Colonic mucosa (tissue), 4 donors: ENCODE data around the gene DPM2. TPM values are rescaled to one million over a fixed set of nuclear protein-coding genes. Genes with fewer than 3 reads are reported as not detected.
A peak's percentile ranks its signal among the peaks of the same experiment; 100 is the strongest.

Source experiments
- DNase-seq: peaks from one replicate; pipeline ENCODE4 v3.0.0-alpha.2; 2020
- H3K27ac ChIP-seq: fragments of 200-600 bp; one replicate; pipeline ENCODE4 v1.8.0; 2021
- H3K27me3 ChIP-seq: fragments of 200-600 bp; one replicate; pipeline ENCODE4 v1.8.0; 2021
- H3K36me3 ChIP-seq: fragments of 200-600 bp; one replicate; pipeline ENCODE4 v1.8.0; 2021
- H3K4me1 ChIP-seq: fragments of 200-600 bp; one replicate; pipeline ENCODE4 v1.8.0; 2021; ENCODE audit warnings: mild to moderate bottlenecking
- H3K4me3 ChIP-seq: fragments of 200-600 bp; one replicate; pipeline ENCODE4 v1.8.0; 2021
- H3K9ac ChIP-seq, 2 donors: one replicate each; pipeline ENCODE4 v1.7.0; 2013; ENCODE audit warnings: control low read depth in 2 of 2, low read depth in 2 of 2, low read length in 2 of 2
- H3K9me3 ChIP-seq: fragments of 200-600 bp; one replicate; pipeline ENCODE4 v1.8.0; 2021
- intact Hi-C: fragments of 100-400 bp; cut with DNase I; formaldehyde crosslinking; loops from one replicate; pipeline ENCODE4 v1.14.1; 2022
- total RNA-seq, 2 donors: library from RNA; stranded (reverse); fragmentation: NEBNext Ultra II Directional in 1 of 2; extraction: Animal tissue kit (Norgen Biotek cat#: 25700) in 1 of 2; gene quantifications; one replicate each; pipeline ENCODE4 v1.2.1, GENCODE V29; 2021
- TF ChIP-seq, protein P1 (sequence below): fragments of 200-600 bp; IDR thresholded peaks from one replicate; pipeline ENCODE4 v1.8.0; 2022; ENCODE audit warnings: antibody characterized with exemption, mild to moderate bottlenecking
- donor health status: healthy.
- donor health status: DM: no; HTN: no; CAD: no.
- donor health status: DM: no; HTN: no; CAD: no.

DPM2 gene
- total RNA-seq, 2 donors from 2014 or later, result 25.7 to 38.9 TPM

DNA sequence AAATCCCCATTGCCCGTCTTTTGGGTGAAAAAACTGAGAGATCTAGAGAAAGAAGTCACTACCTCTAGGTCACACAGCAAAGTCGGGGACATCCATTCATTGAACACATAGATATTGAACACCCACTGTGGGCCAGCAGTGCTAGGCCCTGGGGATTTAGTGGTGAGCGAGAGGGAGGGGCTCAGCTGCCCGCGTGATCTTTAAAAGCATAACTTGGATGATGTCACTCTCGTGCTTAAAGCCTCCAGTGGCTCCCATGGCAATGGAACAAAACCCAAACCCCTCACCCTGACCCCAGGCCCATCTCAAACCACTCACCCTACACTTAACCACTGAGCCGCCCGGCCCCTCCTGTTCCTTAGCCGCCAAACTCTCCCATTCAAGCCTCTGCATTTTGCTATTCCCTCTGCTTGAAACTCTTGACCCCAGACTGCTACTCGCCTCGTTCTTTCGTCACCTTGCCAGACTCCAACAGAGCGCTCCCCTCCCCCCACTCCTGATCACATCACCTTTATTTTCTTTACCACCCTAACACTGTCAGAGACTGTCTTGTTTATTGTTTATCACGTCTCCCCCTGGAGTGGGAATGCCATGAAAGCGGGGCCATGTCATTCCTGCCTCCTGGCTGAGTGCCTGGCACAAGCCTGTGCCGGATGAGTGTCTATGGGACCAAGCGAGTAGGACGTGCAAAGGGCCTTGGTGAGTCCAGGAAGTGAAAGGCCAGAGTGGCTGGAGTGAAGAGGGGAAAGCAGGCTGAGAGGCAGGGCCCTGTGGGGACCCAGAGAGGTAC is 6.4 kb downstream of the DPM2 start:
- Histone ChIP-seq H3K4me1 (peaks cover 24% of the 10 kb centered on the region), H3K27me3 (peaks cover 10% of the 10 kb centered on the region), H3K27ac (no peak overlapping the region), H3K9me3 (no peaks in the 10 kb centered on the region), H3K9ac (no peak overlapping the region), H3K36me3 (no peaks in the 10 kb centered on the region), H3K4me3 (peak overlapping the region; percentile 46)
- TF ChIP-seq, protein P1, sequence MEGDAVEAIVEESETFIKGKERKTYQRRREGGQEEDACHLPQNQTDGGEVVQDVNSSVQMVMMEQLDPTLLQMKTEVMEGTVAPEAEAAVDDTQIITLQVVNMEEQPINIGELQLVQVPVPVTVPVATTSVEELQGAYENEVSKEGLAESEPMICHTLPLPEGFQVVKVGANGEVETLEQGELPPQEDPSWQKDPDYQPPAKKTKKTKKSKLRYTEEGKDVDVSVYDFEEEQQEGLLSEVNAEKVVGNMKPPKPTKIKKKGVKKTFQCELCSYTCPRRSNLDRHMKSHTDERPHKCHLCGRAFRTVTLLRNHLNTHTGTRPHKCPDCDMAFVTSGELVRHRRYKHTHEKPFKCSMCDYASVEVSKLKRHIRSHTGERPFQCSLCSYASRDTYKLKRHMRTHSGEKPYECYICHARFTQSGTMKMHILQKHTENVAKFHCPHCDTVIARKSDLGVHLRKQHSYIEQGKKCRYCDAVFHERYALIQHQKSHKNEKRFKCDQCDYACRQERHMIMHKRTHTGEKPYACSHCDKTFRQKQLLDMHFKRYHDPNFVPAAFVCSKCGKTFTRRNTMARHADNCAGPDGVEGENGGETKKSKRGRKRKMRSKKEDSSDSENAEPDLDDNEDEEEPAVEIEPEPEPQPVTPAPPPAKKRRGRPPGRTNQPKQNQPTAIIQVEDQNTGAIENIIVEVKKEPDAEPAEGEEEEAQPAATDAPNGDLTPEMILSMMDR, result no peak
- intact Hi-C loops, result no loop called here
- DNase-seq, result no peak

DNA sequence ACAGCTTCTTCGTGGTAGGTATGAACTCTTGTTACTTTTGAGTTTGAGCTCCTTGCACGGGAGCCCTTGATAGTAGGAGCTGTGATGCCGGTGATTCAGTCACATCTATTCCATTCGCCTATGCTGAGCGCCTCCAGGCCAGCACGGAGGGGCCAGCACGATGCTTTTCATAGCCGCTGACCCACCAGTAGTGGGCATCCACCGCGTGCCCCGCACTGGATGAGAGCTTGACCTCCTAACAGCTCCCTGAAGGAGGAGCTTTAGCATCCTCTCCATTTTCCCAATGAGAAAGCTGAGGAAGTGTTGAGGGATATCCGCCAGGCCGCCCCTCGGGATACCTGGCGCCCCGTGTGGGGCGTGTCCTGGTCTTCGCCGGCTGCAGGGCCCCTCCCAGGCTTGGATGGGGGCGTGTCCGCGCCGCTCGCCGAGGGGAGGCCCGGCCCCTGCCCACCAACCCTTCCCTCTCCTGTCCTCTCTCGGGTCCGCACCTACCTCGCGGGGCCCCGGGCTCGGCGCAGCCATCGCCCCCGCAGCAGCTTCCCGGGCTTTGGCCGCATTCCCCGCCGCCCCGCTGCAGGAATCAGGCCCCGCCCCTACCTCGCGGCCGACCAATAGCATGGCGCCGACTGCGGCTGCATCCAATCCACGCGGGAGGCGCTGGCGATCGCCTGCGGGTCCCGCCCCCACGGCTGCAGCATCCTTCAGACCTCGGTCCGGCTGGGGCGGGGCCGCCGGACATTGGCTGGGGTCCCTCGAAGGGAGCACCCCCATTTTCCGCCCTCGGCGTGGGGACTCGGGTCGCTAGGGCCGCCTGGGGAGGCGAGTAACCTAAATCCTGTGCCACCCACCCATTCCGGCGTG is 7.2 kb downstream of the DPM2 start, which contains the start of gene PIP5KL1:
Gene PIP5KL1, minus strand, starts transcription at position 547 of the 861 bp plus-strand sequence. Its CDS starts 25 bp downstream, at position 522.
- DNase-seq, result peak; percentile 81
- H3K9ac ChIP-seq, result no peak within 1 kb of the TSS
- peaks cover 24% of the 10 kb centered on the region for H3K4me1 ChIP-seq
- intact Hi-C loops, result no loop called here
- TF ChIP-seq, protein P1, result no peak
- H3K9me3 ChIP-seq, result no peaks in the 10 kb centered on the region
- no peaks in the 10 kb centered on the region for H3K36me3 ChIP-seq
- peak within 1 kb of the TSS; percentile 46 for H3K4me3 ChIP-seq
- peaks cover 10% of the 10 kb centered on the region for H3K27me3 ChIP-seq
- H3K27ac ChIP-seq, result no peak within 1 kb of the TSS

DNA sequence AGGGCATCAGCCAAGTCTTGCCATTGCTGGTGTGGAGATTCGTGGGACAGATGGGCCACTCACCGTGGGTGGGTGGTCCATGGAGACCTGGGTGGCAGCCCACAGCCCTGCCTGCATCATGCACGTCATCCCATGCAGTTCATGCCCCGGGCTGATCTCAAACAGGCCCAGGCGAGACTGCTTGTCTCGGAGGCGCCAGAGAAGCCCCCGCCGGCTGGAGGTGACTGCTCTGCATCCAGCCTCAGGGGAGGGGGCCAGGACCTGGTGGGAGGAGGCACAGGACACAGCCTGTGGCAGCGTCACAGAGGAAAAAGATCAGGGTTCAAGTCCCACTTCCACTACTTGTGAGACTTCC is 8.1 kb downstream of the DPM2 start:
- H3K9me3 ChIP-seq, result no peaks in the 10 kb centered on the region
- intact Hi-C loops, result no loop called here
- no peaks in the 10 kb centered on the region for H3K36me3 ChIP-seq
- peaks cover 24% of the 10 kb centered on the region for H3K4me1 ChIP-seq
- TF ChIP-seq, protein P1, result no peak
- H3K9ac ChIP-seq, result no peak overlapping the region
- DNase-seq, result no peak
- H3K27ac ChIP-seq, result no peak overlapping the region
- peaks cover 18% of the 10 kb centered on the region for H3K27me3 ChIP-seq
- no peak overlapping the region for H3K4me3 ChIP-seq

DNA sequence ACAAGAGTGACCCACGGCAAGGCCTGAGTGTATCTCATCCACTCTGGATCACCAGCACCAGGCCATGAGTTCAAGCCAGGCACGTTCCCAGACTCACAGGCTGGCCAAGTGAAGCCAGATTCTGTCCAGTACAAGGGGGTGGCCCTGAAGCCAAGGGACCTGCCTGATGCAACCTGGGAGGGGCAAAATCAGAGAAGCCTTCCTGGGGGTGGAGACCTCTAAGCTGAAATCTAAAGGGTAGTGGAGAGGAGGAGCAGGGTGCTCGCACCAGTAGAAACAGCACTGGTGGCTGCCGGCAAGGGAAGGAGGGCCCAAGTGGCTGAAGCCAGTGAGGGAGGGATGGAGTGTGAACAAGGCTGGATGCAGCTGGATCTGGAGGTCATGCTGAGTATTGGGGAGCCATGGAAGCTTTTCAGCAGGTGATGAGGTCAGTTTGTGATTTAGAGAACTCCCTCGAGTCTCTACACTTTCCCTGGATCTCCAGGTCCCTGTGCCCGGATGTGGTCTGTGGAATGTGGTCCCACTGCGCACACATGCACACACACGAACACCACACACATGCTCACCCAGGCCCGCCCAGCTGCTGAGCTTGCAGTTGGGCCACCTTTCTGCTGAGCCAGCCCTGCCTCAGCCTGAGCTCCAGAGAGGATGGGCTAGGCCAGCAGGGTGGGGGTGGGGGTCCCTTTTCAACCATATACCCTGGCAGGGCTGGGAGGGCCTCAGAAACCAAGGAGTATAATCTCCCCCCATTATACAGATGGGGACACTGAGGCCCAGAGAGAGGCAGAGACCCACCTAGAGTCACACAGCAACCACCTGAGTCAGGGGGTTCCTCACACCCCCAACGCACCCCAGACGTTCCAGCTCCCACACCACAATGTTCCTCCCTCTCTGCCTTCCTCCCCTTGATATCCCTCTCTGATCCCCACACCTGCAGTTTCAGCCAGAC is 8.7 kb downstream of the DPM2 start:
- no peak for DNase-seq
- no peak overlapping the region for H3K9ac ChIP-seq
- H3K27ac ChIP-seq, result no peak overlapping the region
- intact Hi-C loops, result no loop called here
- H3K36me3 ChIP-seq, result no peaks in the 10 kb centered on the region
- peaks cover 18% of the 10 kb centered on the region for H3K27me3 ChIP-seq
- no peak overlapping the region for H3K4me3 ChIP-seq
- TF ChIP-seq, protein P1, result no peak
- H3K9me3 ChIP-seq, result no peaks in the 10 kb centered on the region
- peaks cover 24% of the 10 kb centered on the region for H3K4me1 ChIP-seq
